ENCODE data around the gene GPR149. TPM values are rescaled to one million over a fixed set of nuclear protein-coding genes. Genes with fewer than 3 reads are reported as not detected.

GPR149 gene
- total RNA-seq, 6 experiments from 2014 or later = not detected

GRCh38 chr3:154338008-154338407 is 92.0 kb downstream of the GPR149 start:
- peaks cover 0 to 12% (median 0%) of the 10 kb centered on the region in 4 donors for H3K4me1 ChIP-seq
- ATAC-seq = peak in 3 of 4 donors; percentile 35 to 72 (median 62)
- no peak for DNase-seq
- no peak overlapping the region for H3K4me3 ChIP-seq
- H3K9me3 ChIP-seq = no peaks in the 10 kb centered on the region
- H3K27me3 ChIP-seq = no peaks in the 10 kb centered on the region
- H3K27ac ChIP-seq = no peak overlapping the region
- intact Hi-C loops (cut with DNase I) = no loop called here
- no peaks in the 10 kb centered on the region for H3K36me3 ChIP-seq
- WGBS (ENCODE audit: insufficient coverage, low coverage, low lambda C conversion rate, missing lambda C conversion rate) = 43% methylated on average over 6 of the region's 6 CpGs
- TF ChIP-seq, protein P1, sequence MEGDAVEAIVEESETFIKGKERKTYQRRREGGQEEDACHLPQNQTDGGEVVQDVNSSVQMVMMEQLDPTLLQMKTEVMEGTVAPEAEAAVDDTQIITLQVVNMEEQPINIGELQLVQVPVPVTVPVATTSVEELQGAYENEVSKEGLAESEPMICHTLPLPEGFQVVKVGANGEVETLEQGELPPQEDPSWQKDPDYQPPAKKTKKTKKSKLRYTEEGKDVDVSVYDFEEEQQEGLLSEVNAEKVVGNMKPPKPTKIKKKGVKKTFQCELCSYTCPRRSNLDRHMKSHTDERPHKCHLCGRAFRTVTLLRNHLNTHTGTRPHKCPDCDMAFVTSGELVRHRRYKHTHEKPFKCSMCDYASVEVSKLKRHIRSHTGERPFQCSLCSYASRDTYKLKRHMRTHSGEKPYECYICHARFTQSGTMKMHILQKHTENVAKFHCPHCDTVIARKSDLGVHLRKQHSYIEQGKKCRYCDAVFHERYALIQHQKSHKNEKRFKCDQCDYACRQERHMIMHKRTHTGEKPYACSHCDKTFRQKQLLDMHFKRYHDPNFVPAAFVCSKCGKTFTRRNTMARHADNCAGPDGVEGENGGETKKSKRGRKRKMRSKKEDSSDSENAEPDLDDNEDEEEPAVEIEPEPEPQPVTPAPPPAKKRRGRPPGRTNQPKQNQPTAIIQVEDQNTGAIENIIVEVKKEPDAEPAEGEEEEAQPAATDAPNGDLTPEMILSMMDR (IDR thresholded peaks at IDR 0.05) = no peak
- TF ChIP-seq POLR2A (IDR thresholded peaks at IDR 0.05) = no peak

DNA sequence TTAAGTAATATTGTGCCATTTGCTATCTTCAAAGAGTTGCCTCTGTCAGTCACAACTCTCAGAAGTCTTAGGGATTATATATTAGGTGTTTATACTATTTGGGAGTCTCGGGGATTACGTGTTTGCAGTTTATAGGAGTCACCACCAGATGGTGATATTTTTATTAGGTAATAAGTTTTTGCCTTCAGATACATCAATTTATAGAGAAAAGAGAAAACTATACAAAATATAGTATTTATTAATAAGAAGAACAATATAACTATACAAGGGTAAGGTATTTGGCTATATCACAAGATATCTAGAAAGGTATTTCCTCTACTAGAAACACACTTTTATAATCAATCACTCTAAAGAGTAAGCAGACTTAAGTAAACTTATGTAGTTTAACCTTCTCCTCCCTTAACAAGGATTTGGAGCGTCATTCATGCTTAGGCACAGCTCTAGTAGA is 95.0 kb downstream of the GPR149 start:
- no peaks in the 10 kb centered on the region for H3K9me3 ChIP-seq
- TF ChIP-seq POLR2A (IDR thresholded peaks at IDR 0.05) = no peak
- TF ChIP-seq, protein P1 (IDR thresholded peaks at IDR 0.05) = peak; percentile 46 to 74 (median 70)
- DNase-seq (no peak), ATAC-seq (peak; percentile 72 to 75 (median 74))
- intact Hi-C loops (cut with DNase I) = no loop called here
- no peaks in the 10 kb centered on the region for H3K27me3 ChIP-seq
- no peak overlapping the region for H3K4me3 ChIP-seq
- no peaks in the 10 kb centered on the region for H3K36me3 ChIP-seq
- WGBS (ENCODE audit: insufficient coverage, low coverage, low lambda C conversion rate, missing lambda C conversion rate) = 10% methylated on average over 3 of the region's 3 CpGs
- no peak overlapping the region for H3K27ac ChIP-seq
- peaks cover 0 to 12% (median 0%) of the 10 kb centered on the region in 4 donors for H3K4me1 ChIP-seq

- H3K27ac ChIP-seq = no peak overlapping the region
- H3K9me3 ChIP-seq = no peaks in the 10 kb centered on the region
- DNase-seq (no peak), ATAC-seq (no peak)
- intact Hi-C loops (cut with DNase I) = no loop called here
- peaks cover 0 to 4% (median 2%) of the 10 kb centered on the region in 4 donors for H3K4me1 ChIP-seq
- no peaks in the 10 kb centered on the region for H3K36me3 ChIP-seq
- H3K4me3 ChIP-seq = no peak overlapping the region
- H3K27me3 ChIP-seq = no peaks in the 10 kb centered on the region
- TF ChIP-seq, protein P1 (IDR thresholded peaks at IDR 0.05) = no peak
- TF ChIP-seq POLR2A (IDR thresholded peaks at IDR 0.05) = no peak
Observed at GRCh38 chr3:154327871-154328270, 102.1 kb downstream of the GPR149 start.

DNA sequence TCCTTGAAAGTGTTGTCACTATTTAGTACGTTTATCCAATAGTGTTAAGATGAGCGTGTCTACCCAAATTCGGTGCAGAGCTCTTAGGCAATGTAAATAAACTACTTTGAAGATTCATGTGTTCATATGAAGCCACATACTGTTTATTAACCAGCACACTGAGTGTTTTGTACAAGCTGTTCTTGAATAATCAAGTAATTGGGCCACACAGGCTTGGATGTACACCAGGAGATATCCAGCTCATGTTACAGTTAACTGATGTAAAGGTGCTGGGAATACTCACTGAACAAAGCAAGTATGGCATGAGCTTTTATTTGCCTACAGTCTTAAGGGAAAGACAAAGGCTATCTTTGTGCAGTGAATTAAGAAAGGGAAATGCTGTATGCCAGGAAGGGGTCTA is 105.1 kb downstream of the GPR149 start:
- peak; percentile 18 to 68 (median 28) for ATAC-seq
- H3K27me3 ChIP-seq = no peaks in the 10 kb centered on the region

More for the DNA sequence above, 105.1 kb downstream of the GPR149 start:
- H3K9me3 ChIP-seq = no peaks in the 10 kb centered on the region
- 43% methylated on average over 3 of the region's 3 CpGs for WGBS (ENCODE audit: insufficient coverage, low coverage, low lambda C conversion rate, missing lambda C conversion rate)
- TF ChIP-seq POLR2A (IDR thresholded peaks at IDR 0.05) = no peak
- TF ChIP-seq, protein P1 (IDR thresholded peaks at IDR 0.05) = no peak
- peaks cover 0 to 30% (median 9%) of the 10 kb centered on the region in 4 donors for H3K4me1 ChIP-seq
- peak overlapping the region; percentile 76 to 87 (median 86) for H3K4me3 ChIP-seq
- no peaks in the 10 kb centered on the region for H3K36me3 ChIP-seq
- intact Hi-C loops (cut with DNase I) = no loop called here
- DNase-seq = no peak
- H3K27ac ChIP-seq = peak overlapping the region; percentile 86 to 91 (median 89)
